Mesothelial cell of epicardium (in vitro differentiated cells): ENCODE measurements around the gene VPS39. TPM values are rescaled to one million over a fixed set of nuclear protein-coding genes. Genes with fewer than 3 reads are reported as not detected.

Experiments
- DNase-seq, 2 experiments: peaks; one replicate each; pipeline ENCODE4 v3.0.0; 2021; ENCODE audit warnings: low spot score in 2 of 2; ENCODE audit not compliant: unreplicated experiment in 2 of 2
- H3K27ac Mint-ChIP-seq: 2 replicates; pipeline ENCODE4 v1.8.0; 2021; ENCODE audit warnings: mixed read lengths
- H3K27me3 Mint-ChIP-seq: 2 replicates; pipeline ENCODE4 v1.8.0; 2021; ENCODE audit warnings: low read depth, mixed read lengths
- H3K36me3 Mint-ChIP-seq: 2 replicates; pipeline ENCODE4 v1.8.0; 2021; ENCODE audit warnings: mixed read lengths
- H3K4me1 Mint-ChIP-seq: 2 replicates; pipeline ENCODE4 v1.8.0; 2021; ENCODE audit warnings: mixed read lengths
- H3K4me3 Mint-ChIP-seq: 2 replicates; pipeline ENCODE4 v1.8.0; 2021; ENCODE audit warnings: mild to moderate bottlenecking, moderate library complexity, mixed read lengths
- H3K9me3 Mint-ChIP-seq: 2 replicates; pipeline ENCODE4 v1.8.0; 2021; ENCODE audit warnings: mixed read lengths
- total RNA-seq: library from RNA; stranded (reverse); gene quantifications from 3 replicates; pipeline ENCODE4 v1.2.1, GENCODE V29; 2021
- TF ChIP-seq, protein P1 (sequence below): fragments of 200-600 bp; sonication (generic); IDR thresholded peaks from one replicate; pipeline ENCODE4 v1.5.0; 2021; ENCODE audit warnings: antibody characterized with exemption; ENCODE audit not compliant: unreplicated experiment

The VPS39 gene
- total RNA-seq, 1 donor from 2014 or later, result 86.2 TPM

DNA sequence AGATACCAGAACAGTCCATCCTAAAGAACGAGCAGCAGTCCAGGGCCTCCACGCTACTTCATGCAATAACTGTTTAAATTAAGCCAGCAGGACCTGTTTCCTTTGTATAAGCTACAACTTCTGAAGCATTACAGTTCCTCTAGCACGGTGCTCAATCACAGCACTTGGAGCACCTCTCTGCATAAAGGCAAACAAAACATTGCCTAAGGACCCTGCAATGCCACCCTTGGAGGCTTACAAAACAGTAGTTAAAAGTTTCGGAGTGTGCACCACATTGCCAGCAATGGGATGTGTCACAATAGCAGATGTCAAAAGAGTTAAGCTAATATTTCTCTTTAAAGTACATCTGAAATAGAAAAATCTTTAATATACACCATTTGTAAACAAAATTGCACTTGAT is 2.6 kb upstream of the VPS39 start:
- Mint-ChIP-seq H3K27me3 (no peaks in the 10 kb centered on the region), H3K9me3 (no peaks in the 10 kb centered on the region), H3K27ac (no peak overlapping the region), H3K36me3 (peaks cover 32% of the 10 kb centered on the region), H3K4me1 (peaks cover 17% of the 10 kb centered on the region), H3K4me3 (no peak overlapping the region)
- no peak for DNase-seq
- TF ChIP-seq, protein P1, sequence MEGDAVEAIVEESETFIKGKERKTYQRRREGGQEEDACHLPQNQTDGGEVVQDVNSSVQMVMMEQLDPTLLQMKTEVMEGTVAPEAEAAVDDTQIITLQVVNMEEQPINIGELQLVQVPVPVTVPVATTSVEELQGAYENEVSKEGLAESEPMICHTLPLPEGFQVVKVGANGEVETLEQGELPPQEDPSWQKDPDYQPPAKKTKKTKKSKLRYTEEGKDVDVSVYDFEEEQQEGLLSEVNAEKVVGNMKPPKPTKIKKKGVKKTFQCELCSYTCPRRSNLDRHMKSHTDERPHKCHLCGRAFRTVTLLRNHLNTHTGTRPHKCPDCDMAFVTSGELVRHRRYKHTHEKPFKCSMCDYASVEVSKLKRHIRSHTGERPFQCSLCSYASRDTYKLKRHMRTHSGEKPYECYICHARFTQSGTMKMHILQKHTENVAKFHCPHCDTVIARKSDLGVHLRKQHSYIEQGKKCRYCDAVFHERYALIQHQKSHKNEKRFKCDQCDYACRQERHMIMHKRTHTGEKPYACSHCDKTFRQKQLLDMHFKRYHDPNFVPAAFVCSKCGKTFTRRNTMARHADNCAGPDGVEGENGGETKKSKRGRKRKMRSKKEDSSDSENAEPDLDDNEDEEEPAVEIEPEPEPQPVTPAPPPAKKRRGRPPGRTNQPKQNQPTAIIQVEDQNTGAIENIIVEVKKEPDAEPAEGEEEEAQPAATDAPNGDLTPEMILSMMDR, result no peak

DNA sequence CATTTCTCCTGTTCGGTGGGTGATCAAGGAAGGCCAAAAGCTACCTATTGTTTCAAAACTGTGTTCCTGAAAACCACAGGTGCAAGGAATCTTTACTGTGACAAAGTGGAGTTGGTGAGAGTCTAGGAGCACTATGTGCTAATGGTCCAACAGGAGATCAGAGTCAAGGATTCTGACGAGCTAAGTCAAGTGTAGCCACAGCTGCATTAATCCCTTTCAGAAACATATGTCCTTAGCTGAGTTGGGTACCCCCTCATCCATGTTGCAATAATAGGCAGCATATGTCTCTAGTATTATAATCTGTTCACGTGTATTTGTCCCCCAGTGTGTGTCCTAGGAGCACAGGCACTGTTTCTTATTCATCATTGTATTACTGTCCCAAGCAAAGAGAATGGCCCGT is 1.7 kb downstream of the VPS39 start:
- H3K27ac Mint-ChIP-seq, result peak overlapping the region; percentile 54
- no peaks in the 10 kb centered on the region for H3K9me3 Mint-ChIP-seq
- TF ChIP-seq, protein P1, result no peak
- H3K36me3 Mint-ChIP-seq, result peaks cover 8% of the 10 kb centered on the region
- no peak for DNase-seq
- H3K4me1 Mint-ChIP-seq, result peaks cover 20% of the 10 kb centered on the region
- H3K4me3 Mint-ChIP-seq, result peak overlapping the region; percentile 36
- H3K27me3 Mint-ChIP-seq, result no peaks in the 10 kb centered on the region

DNA sequence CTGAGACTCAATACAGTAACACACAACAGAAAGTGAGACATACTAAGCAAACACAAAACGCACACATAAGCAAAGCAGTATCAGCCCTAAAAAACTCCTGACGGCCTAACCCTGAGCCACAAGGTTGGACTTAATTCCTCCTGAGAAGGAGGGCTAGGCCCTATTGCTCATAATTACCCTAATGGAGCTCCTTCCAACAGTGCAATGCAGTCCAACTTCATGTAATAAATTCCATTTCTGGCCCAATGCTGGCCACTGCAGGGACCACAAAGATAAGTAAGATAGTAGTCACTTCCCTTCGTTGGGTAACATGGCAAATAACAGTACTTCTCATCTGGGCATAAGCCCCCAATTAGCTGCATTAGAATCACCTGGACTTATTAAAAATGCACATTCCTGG is 4.2 kb downstream of the VPS39 start:
- Mint-ChIP-seq H3K4me1 (peaks cover 24% of the 10 kb centered on the region), H3K27ac (no peak overlapping the region)
- no peak for DNase-seq

DNA sequence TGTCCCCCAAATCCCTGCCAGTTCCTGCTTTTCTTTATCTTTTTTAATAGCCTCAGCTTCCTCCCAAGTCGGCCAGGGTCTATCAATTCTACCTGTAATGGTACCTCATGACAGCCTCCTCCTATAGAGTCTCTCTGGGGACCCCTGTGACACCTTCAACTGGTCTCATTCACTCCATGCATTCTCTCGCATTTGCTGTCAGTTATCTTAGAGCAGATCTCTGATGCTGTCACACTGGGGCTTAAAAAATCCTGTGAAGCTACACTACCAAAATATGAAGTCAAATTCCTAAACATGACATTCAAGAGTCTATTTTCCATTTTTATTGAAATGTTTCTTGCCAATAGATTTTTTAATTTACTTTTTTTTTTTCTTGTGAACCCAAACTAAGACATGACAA is 5.5 kb downstream of the VPS39 start:
- Mint-ChIP-seq H3K27me3 (no peaks in the 10 kb centered on the region), H3K36me3 (peaks cover 10% of the 10 kb centered on the region), H3K9me3 (peaks cover 3% of the 10 kb centered on the region), H3K27ac (peak overlapping the region; percentile 43), H3K4me1 (peaks cover 22% of the 10 kb centered on the region), H3K4me3 (no peak overlapping the region)
- no peak for DNase-seq
- TF ChIP-seq, protein P1, result no peak

More for the DNA sequence above, 4.2 kb downstream of the VPS39 start:
- Mint-ChIP-seq H3K36me3 (peaks cover 4% of the 10 kb centered on the region), H3K4me3 (no peak overlapping the region), H3K9me3 (peaks cover 3% of the 10 kb centered on the region), H3K27me3 (no peaks in the 10 kb centered on the region)
- TF ChIP-seq, protein P1, result no peak

DNA sequence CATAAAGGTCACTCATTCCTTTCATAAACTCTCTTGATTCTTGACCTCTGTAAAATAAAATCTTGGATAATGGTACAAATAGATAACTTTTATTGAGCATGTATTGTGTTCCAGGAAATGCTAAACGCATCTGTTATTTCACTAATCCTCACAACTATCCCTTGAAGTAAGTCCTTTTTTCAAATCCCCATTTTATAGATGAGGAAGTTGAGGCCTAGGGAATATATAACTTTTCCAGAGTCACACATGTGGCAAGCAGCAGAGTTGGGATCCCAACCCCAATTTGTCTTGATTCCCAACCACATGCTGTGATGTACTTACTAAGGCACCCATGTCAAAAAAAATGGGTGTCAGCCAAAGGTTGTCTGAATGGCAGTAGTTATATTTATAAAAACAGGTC is 6.3 kb downstream of the VPS39 start:
- Mint-ChIP-seq H3K27ac (no peak overlapping the region), H3K4me1 (peaks cover 14% of the 10 kb centered on the region), H3K36me3 (peaks cover 16% of the 10 kb centered on the region), H3K9me3 (peaks cover 3% of the 10 kb centered on the region), H3K27me3 (no peaks in the 10 kb centered on the region), H3K4me3 (no peak overlapping the region)
- DNase-seq, result no peak
- TF ChIP-seq, protein P1, result no peak

DNA sequence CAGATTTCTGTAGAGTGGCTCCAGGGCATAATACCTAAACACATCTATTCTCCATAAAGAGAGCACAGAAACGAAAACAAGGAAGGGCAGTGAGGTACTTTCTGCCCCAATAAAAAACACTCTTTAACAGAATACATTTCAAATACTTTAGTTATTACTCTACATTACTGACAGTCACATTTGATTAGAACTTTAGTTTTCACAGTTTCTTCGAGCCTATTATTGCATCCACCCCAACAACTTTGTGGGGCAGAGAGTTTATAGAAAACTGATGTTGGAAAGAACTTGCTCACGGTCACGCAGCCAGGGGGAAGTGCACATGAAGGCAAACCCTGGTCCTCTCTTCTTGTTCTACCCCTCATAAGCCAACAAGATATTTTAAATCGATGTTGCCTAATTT is 9.0 kb downstream of the VPS39 start:
- H3K9me3 Mint-ChIP-seq, result peaks cover 3% of the 10 kb centered on the region
- no peak overlapping the region for H3K4me3 Mint-ChIP-seq
- H3K36me3 Mint-ChIP-seq, result peaks cover 30% of the 10 kb centered on the region
- TF ChIP-seq, protein P1, result no peak
- DNase-seq, result no peak
- H3K27ac Mint-ChIP-seq, result peak overlapping the region; percentile 51
- H3K27me3 Mint-ChIP-seq, result no peaks in the 10 kb centered on the region
- peaks cover 7% of the 10 kb centered on the region for H3K4me1 Mint-ChIP-seq
